ENCODE data around the gene C16orf90. TPM values are rescaled to one million over a fixed set of nuclear protein-coding genes. Genes with fewer than 3 reads are reported as not detected.

Gene C16orf90
- total RNA-seq, 6 experiments from 2014 or later = not detected

- ATAC-seq (peak in 2 of 4 donors; percentile 19 to 37), DNase-seq (no peak)
- Histone ChIP-seq H3K36me3 (peaks cover 3 to 75% (median 41%) of the 10 kb centered on the region in 4 donors), H3K27ac (no peak overlapping the region), H3K4me1 (no peaks in the 10 kb centered on the region), H3K27me3 (no peaks in the 10 kb centered on the region), H3K4me3 (no peak overlapping the region), H3K9me3 (no peaks in the 10 kb centered on the region)
- intact Hi-C loops (cut with DNase I) = no loop called here
- 93% methylated on average over 14 of the region's 32 CpGs for WGBS (ENCODE audit: insufficient coverage, low coverage, low lambda C conversion rate, missing lambda C conversion rate)
- TF ChIP-seq POLR2A (IDR thresholded peaks at IDR 0.05) (no peak), CTCF (IDR thresholded peaks at IDR 0.05) (no peak)
These were observed 13.3 kb downstream of the C16orf90 start for GRCh38 chr16:3481696-3482658.

GRCh38 chr16:3480901-3481695 is 14.2 kb downstream of the C16orf90 start:
- H3K9me3 ChIP-seq = no peaks in the 10 kb centered on the region
- TF ChIP-seq POLR2A (IDR thresholded peaks at IDR 0.05) (no peak), CTCF (IDR thresholded peaks at IDR 0.05) (no peak)
- intact Hi-C loops (cut with DNase I) = no loop called here
- no peak overlapping the region for H3K27ac ChIP-seq
- 77% methylated on average over 13 of the region's 18 CpGs for WGBS (ENCODE audit: insufficient coverage, low coverage, low lambda C conversion rate, missing lambda C conversion rate)
- H3K4me3 ChIP-seq = no peak overlapping the region
- H3K36me3 ChIP-seq = peaks cover 3 to 72% (median 41%) of the 10 kb centered on the region in 4 donors
- ATAC-seq (peak in 1 of 4 donors; percentile 23), DNase-seq (no peak)
- no peaks in the 10 kb centered on the region for H3K4me1 ChIP-seq
- H3K27me3 ChIP-seq = no peaks in the 10 kb centered on the region

GRCh38 chr16:3479654-3480216 is 15.6 kb downstream of the C16orf90 start:
- peaks cover 3 to 59% (median 34%) of the 10 kb centered on the region in 4 donors for H3K36me3 ChIP-seq
- intact Hi-C loops (cut with DNase I) = no loop called here
- no peak for TF ChIP-seq CTCF (IDR thresholded peaks at IDR 0.05)
- no peak for TF ChIP-seq POLR2A (IDR thresholded peaks at IDR 0.05)
- no peak overlapping the region for H3K27ac ChIP-seq
- DNase-seq (no peak), ATAC-seq (no peak)
- no peaks in the 10 kb centered on the region for H3K9me3 ChIP-seq
- WGBS (ENCODE audit: insufficient coverage, low coverage, low lambda C conversion rate, missing lambda C conversion rate) = 90% methylated on average over 4 of the region's 12 CpGs
- H3K4me1 ChIP-seq = peaks cover 0 to under 1% (median 0%) of the 10 kb centered on the region in 4 donors
- H3K4me3 ChIP-seq = no peak overlapping the region
- H3K27me3 ChIP-seq = no peaks in the 10 kb centered on the region

- peaks cover 0 to 45% (median 24%) of the 10 kb centered on the region in 4 donors for H3K36me3 ChIP-seq
- 86% methylated on average over 9 of the region's 11 CpGs for WGBS (ENCODE audit: insufficient coverage, low coverage, low lambda C conversion rate, missing lambda C conversion rate)
- H3K27me3 ChIP-seq = no peaks in the 10 kb centered on the region
- no peaks in the 10 kb centered on the region for H3K9me3 ChIP-seq
- H3K4me1 ChIP-seq = peaks cover 0 to 5% (median 0%) of the 10 kb centered on the region in 4 donors
- DNase-seq (no peak), ATAC-seq (no peak)
- intact Hi-C loops (cut with DNase I) = no loop called here
- no peak overlapping the region for H3K4me3 ChIP-seq
- no peak for TF ChIP-seq CTCF (IDR thresholded peaks at IDR 0.05)
- no peak for TF ChIP-seq POLR2A (IDR thresholded peaks at IDR 0.05)
- H3K27ac ChIP-seq = no peak overlapping the region
These were observed 16.9 kb downstream of the C16orf90 start for GRCh38 chr16:3478242-3478925.

Measured in right lobe of liver (tissue), 6 donors.